Stimulated activated CD8-positive, alpha-beta memory T cell treated with anti-CD3 and anti-CD28 coated beads, Interleukin-7, amount 100 ng/mL, for 4 hours (primary cell): Measurements from ENCODE around the gene TMEM14C.
A peak's percentile ranks its signal among the peaks of the same experiment; 100 is the strongest.
"Not testable (repeated sequence)": the region's sequence is repeated elsewhere in the genome, so short reads cannot be mapped to it uniquely, and the experiment has no call there.

Source experiments
- DNase-seq, 2 donors: peaks; one replicate each; pipeline ENCODE4 v3.0.0-alpha.2; 2020; ENCODE audit warnings: low read depth in 2 of 2

The TMEM14C gene

GRCh38 chr6:10720960-10721849, 1.7 kb upstream of the TMEM14C start:
- not testable (repeated sequence) for DNase-seq

GRCh38 chr6:10721850-10722569, 860 bp upstream of the TMEM14C start:
- DNase-seq, result no peak

GRCh38 chr6:10722570-10722819, 375 bp upstream of the TMEM14C start:
- no peak for DNase-seq

GRCh38 chr6:10723567-10723881, 654 bp downstream of the TMEM14C start:
- DNase-seq, result no peak

- no peak for DNase-seq
Measured at GRCh38 chr6:10725044-10725443, 2.2 kb downstream of the TMEM14C start.

GRCh38 chr6:10725716-10726115, 2.8 kb downstream of the TMEM14C start:
- DNase-seq, result no peak

GRCh38 chr6:10730254-10730653, 7.4 kb downstream of the TMEM14C start:
- no peak for DNase-seq

GRCh38 chr6:10733151-10733715, 10.4 kb downstream of the TMEM14C start:
- DNase-seq, result peak; percentile 39 to 40

GRCh38 chr6:10733863-10734262, 11.0 kb downstream of the TMEM14C start:
- no peak for DNase-seq

- no peak for DNase-seq
Measured at GRCh38 chr6:10736731-10737130, 13.9 kb downstream of the TMEM14C start.

- DNase-seq, result no peak
Measured at GRCh38 chr6:10740061-10740460, 17.2 kb downstream of the TMEM14C start.

- not testable (repeated sequence) for DNase-seq
Measured at GRCh38 chr6:10741643-10742042, 18.8 kb downstream of the TMEM14C start.

GRCh38 chr6:10742251-10742650, 19.4 kb downstream of the TMEM14C start:
- DNase-seq, result no peak

GRCh38 chr6:10743515-10743914, 20.6 kb downstream of the TMEM14C start:
- DNase-seq, result no peak

- DNase-seq, result no peak
Measured at GRCh38 chr6:10745116-10745515, 22.2 kb downstream of the TMEM14C start.

- no peak for DNase-seq
Measured at GRCh38 chr6:10746915-10747250, 24.0 kb downstream of the TMEM14C start.

- peak; percentile 96 to 99 for DNase-seq
Measured at GRCh38 chr6:10747251-10747972, 24.5 kb downstream of the TMEM14C start, which contains the start of gene TMEM14B. Gene TMEM14B (plus strand): TSS chr6:10747805. CDS start chr6:10749246, 1,441 bp downstream.

GRCh38 chr6:10749734-10750133, 26.9 kb downstream of the TMEM14C start:
- DNase-seq, result no peak

GRCh38 chr6:10750568-10750967, 27.7 kb downstream of the TMEM14C start:
- not testable (repeated sequence) for DNase-seq

- DNase-seq, result peak in 1 of 2 donors; percentile 23
Measured at GRCh38 chr6:10751757-10752156, 28.9 kb downstream of the TMEM14C start.

GRCh38 chr6:10756085-10756484, 33.2 kb downstream of the TMEM14C start:
- no peak for DNase-seq

GRCh38 chr6:10759312-10759839, 36.5 kb downstream of the TMEM14C start:
- DNase-seq, result no peak
